IMR-90 (cell line): Measurements from ENCODE around the gene PKP3. TPM values are rescaled to one million over a fixed set of nuclear protein-coding genes. Genes with fewer than 3 reads are reported as not detected.

ENCODE experiments used
- ATAC-seq: fragments of 200-7000 bp; cut with Tn5 transposase; 2 replicates; pipeline ENCODE4 v1.9.1; 2020; ENCODE audit warnings: low read depth, mild to moderate bottlenecking, moderate library complexity
- BruUV-seq: library from RNA; stranded (reverse); fragments of 400-500 nt; replicated peaks from 2 replicates; lab custom pipeline; 2021; lab: Mats Ljungman, UMichigan
- CTCF ChIA-PET: fragments of 300-600 bp; formaldehyde crosslinking; extraction: SDS; loops from one replicate; lab custom pipeline; 2021; ENCODE audit warnings: antibody characterized with exemption; lab: Yijun Ruan, JAX
- POLR2A ChIA-PET: fragments of 300-600 bp; sonication (Branson Sonifier 250); formaldehyde crosslinking; loops from one replicate; lab custom pipeline; 2022; ENCODE audit warnings: antibody characterized with exemption; ENCODE audit not compliant: unreplicated experiment; lab: Charles Lee
- DNase-seq: peaks from one replicate; pipeline ENCODE4 v3.0.0; 2013
- H2AFZ ChIP-seq: replicated peaks from 2 replicates; pipeline ENCODE3; 2013; ENCODE audit warnings: low read length, mild to moderate bottlenecking; ENCODE audit not compliant: poor library complexity
- H2AK5ac ChIP-seq: 2 replicates; pipeline ENCODE4 v1.6.1; 2013; ENCODE audit warnings: low read depth, low read length, inconsistent platforms
- H2AK9ac ChIP-seq: replicated peaks from 2 replicates; pipeline ENCODE3; 2013; ENCODE audit warnings: mild to moderate bottlenecking, low read depth, low read length, moderate library complexity; ENCODE audit not compliant: poor library complexity
- H2BK120ac ChIP-seq: 2 replicates; pipeline ENCODE4 v1.6.1; 2013; ENCODE audit warnings: low read depth, low read length, inconsistent platforms
- H2BK15ac ChIP-seq: 3 replicates; pipeline ENCODE4 v1.6.1; 2013; ENCODE audit warnings: low read depth, low read length, inconsistent platforms
- H2BK20ac ChIP-seq: 2 replicates; pipeline ENCODE4 v1.6.1; 2013; ENCODE audit warnings: low read depth, mild to moderate bottlenecking, inconsistent platforms, low read length, moderate library complexity
- H2BK5ac ChIP-seq: 2 replicates; pipeline ENCODE4 v1.6.1; 2013; ENCODE audit warnings: mild to moderate bottlenecking, low read depth, low read length, inconsistent platforms; ENCODE audit not compliant: poor library complexity, severe bottlenecking
- H3K14ac ChIP-seq: replicated peaks from 2 replicates; pipeline ENCODE4 v1.6.1; 2013; ENCODE audit warnings: low read depth, low read length, inconsistent platforms
- H3K18ac ChIP-seq: 2 replicates; pipeline ENCODE4 v1.6.1; 2013; ENCODE audit warnings: low read depth, low read length, control low read depth
- H3K23ac ChIP-seq: 2 replicates; pipeline ENCODE4 v1.6.1; 2013; ENCODE audit warnings: low read depth, low read length, inconsistent platforms
- H3K27ac ChIP-seq: 2 replicates; pipeline ENCODE4 v1.5.1; 2013; ENCODE audit warnings: mild to moderate bottlenecking, control low read depth, low read length; ENCODE audit not compliant: insufficient read depth
- H3K27me3 ChIP-seq: 2 replicates; pipeline ENCODE4 v1.6.1; 2013; ENCODE audit warnings: low read length; ENCODE audit not compliant: control insufficient read depth, insufficient read depth
- H3K36me3 ChIP-seq: 2 replicates; pipeline ENCODE4 v1.6.1; 2013; ENCODE audit warnings: low read length, mixed read lengths; ENCODE audit not compliant: control insufficient read depth, insufficient read depth
- H3K4ac ChIP-seq: 2 replicates; pipeline ENCODE4 v1.6.1; 2013; ENCODE audit warnings: low read depth, low read length, inconsistent platforms
- H3K4me1 ChIP-seq: 2 replicates; pipeline ENCODE4 v1.6.1; 2013; ENCODE audit warnings: low read length, mixed read lengths; ENCODE audit not compliant: control insufficient read depth, insufficient read depth
- H3K4me2 ChIP-seq: 2 replicates; pipeline ENCODE4 v1.6.1; 2013; ENCODE audit warnings: low read depth, mild to moderate bottlenecking, control low read depth, low read length, moderate library complexity
- H3K4me3 ChIP-seq: 2 replicates; pipeline ENCODE4 v1.5.1; 2013; ENCODE audit warnings: low read depth, mild to moderate bottlenecking, control low read depth, low read length, moderate library complexity; ENCODE audit not compliant: insufficient read depth
- H3K56ac ChIP-seq: 2 replicates; pipeline ENCODE4 v1.6.1; 2013; ENCODE audit warnings: low read length, inconsistent platforms; ENCODE audit not compliant: insufficient read depth; ENCODE audit errors: extremely low read depth
- H3K79me1 ChIP-seq, 2 experiments: 2 replicates each; pipeline ENCODE4 v1.6.1; 2013; ENCODE audit warnings: low read length in 2 of 2, inconsistent platforms in 1 of 2, low read depth in 1 of 2
- H3K9ac ChIP-seq: 2 replicates; pipeline ENCODE4 v1.6.1; 2013; ENCODE audit warnings: low read depth, low read length, control low read depth
- H3K9me1 ChIP-seq: 2 replicates; pipeline ENCODE4 v1.6.1; 2013; ENCODE audit warnings: low read length, inconsistent platforms; ENCODE audit not compliant: insufficient read depth
- H3K9me3 ChIP-seq: 2 replicates; pipeline ENCODE4 v1.6.1; 2013; ENCODE audit warnings: low read length; ENCODE audit not compliant: control insufficient read depth, insufficient read depth
- H4K20me1 ChIP-seq: 2 replicates; pipeline ENCODE4 v1.6.1; 2013; ENCODE audit warnings: low read length, inconsistent platforms; ENCODE audit not compliant: insufficient read depth
- H4K5ac ChIP-seq: 2 replicates; pipeline ENCODE4 v1.6.1; 2013; ENCODE audit warnings: mild to moderate bottlenecking, low read depth, low read length, control low read depth
- H4K8ac ChIP-seq, 2 experiments: 2 replicates each; pipeline ENCODE4 v1.6.1; 2013; ENCODE audit warnings: low read depth in 2 of 2, low read length in 2 of 2, control low read depth in 1 of 2, inconsistent platforms in 1 of 2
- H4K91ac ChIP-seq: 2 replicates; pipeline ENCODE4 v1.6.1; 2013; ENCODE audit warnings: low read depth, low read length, inconsistent platforms; ENCODE audit not compliant: insufficient read depth
- CTCF ChIP-seq: conservative IDR thresholded peaks from 2 replicates; pipeline ENCODE4 v1.5.1; 2012; ENCODE audit warnings: mild to moderate bottlenecking, low read depth, low read length, improper control_type of control experiment
- FOS ChIP-seq: fragments of 150-350 bp; IDR thresholded peaks from 2 replicates; pipeline ENCODE4 v1.6.1; 2016; ENCODE audit warnings: low read depth, low read length
- MAZ ChIP-seq: IDR thresholded peaks from 2 replicates; pipeline ENCODE4 v1.6.1; 2012; ENCODE audit warnings: low read depth, mild to moderate bottlenecking, low read length, improper control_type of control experiment, moderate library complexity, borderline replicate concordance
- RAD21 ChIP-seq: IDR thresholded peaks from 2 replicates; pipeline ENCODE4 v1.6.1; 2012; ENCODE audit warnings: low read length, improper control_type of control experiment
- RFX5 ChIP-seq: IDR thresholded peaks from 2 replicates; pipeline ENCODE4 v1.8.0; 2012; ENCODE audit warnings: low read depth, mild to moderate bottlenecking, low read length, moderate library complexity
- WGBS, 2 experiments: methylation state at CpG; one replicate each; pipeline versions ENCODE4 v1.1.5 to v1.1.7; 2013; ENCODE audit warnings: missing lambda C conversion rate in 2 of 2; ENCODE audit not compliant: insufficient read length in 1 of 2; ENCODE audit errors: extremely low coverage in 2 of 2; 5-methylcytosine and 5-hydroxymethylcytosine counted together
- dilution Hi-C: fragments of 300-500 bp; cut with HindIII; formaldehyde crosslinking; loops from one replicate; pipeline ENCODE4 v1.14.3; 2018; ENCODE audit warnings: low sequenced_read_pairs; ENCODE audit not compliant: unreplicated experiment
- in situ Hi-C: fragments of 300-500 bp; cut with MboI; formaldehyde crosslinking; loops from 3 replicates; pipeline ENCODE4 v1.14.3; 2019; ENCODE audit warnings: low sequenced_read_pairs, inconsistent platforms, mixed read lengths
- intact Hi-C: fragments of 100-400 bp; cut with micrococcal nuclease; formaldehyde crosslinking; loops from 2 replicates; pipeline ENCODE4 v1.10.0; 2022
- polyA plus RNA-seq, 3 experiments: library from polyadenylated mRNA; depleted of rRNA; stranded (reverse); fragments of >200 nt; gene quantifications; 2 replicates each; pipeline ENCODE4 v1.2.3, GENCODE V29; 2012; ENCODE audit warnings: low replicate concordance in 1 of 3
- total RNA-seq: library from RNA; depleted of rRNA; stranded (reverse); fragments of >200 nt; gene quantifications from 2 replicates; pipeline ENCODE4 v1.2.3, GENCODE V29; 2012

PKP3 gene
- total and polyA plus RNA-seq, 2 of the 4 experiments (the other 2 are of a cell fraction): 1.5 to 2.2 TPM

GRCh38 chr11:453564-453963 lies 59.6 kb downstream of the PKP3 start:
- Histone ChIP-seq H2AK9ac (no peak overlapping the region), H2BK5ac (no peak overlapping the region), H3K18ac (no peak overlapping the region), H3K23ac (no peak overlapping the region), H3K27ac (no peak overlapping the region), H3K9me1 (0 out of 2 replicates have a peak, but pooled peaks cover 4% of the 10 kb centered on the region), H2AK5ac (no peak overlapping the region), H4K8ac (no peak overlapping the region), H4K20me1 (peaks cover 33% of the 10 kb centered on the region), H2BK15ac (no peak overlapping the region), H4K91ac (no peak overlapping the region), H3K4me2 (no peak overlapping the region), H3K27me3 (no peaks in the 10 kb centered on the region), H3K4ac (no peak overlapping the region), H3K9ac (no peak overlapping the region), H2AFZ (no peak overlapping the region), H2BK120ac (no peak overlapping the region), H4K5ac (no peak overlapping the region), H3K56ac (no peak overlapping the region), H3K4me1 (peaks cover 6% of the 10 kb centered on the region), H3K9me3 (no peaks in the 10 kb centered on the region), H3K4me3 (no peak overlapping the region), H3K14ac (no peak overlapping the region), H3K79me1 (peaks cover 12 to 77% of the 10 kb centered on the region in 2 experiments), H2BK20ac (no peak overlapping the region), H3K36me3 (peaks cover 23% of the 10 kb centered on the region)
- DNase-seq: no peak
- dilution Hi-C loops (no loop called here), in situ Hi-C loops (loop anchor here (10.0 kb wide), 1 partner anchor 149 kb away; the partner anchor contains the start of gene IFITM2), intact Hi-C loops (no loop called here)
- CTCF ChIA-PET: no interaction called here
- TF ChIP-seq RAD21: no peak
- no peak for TF ChIP-seq FOS
- no peak for TF ChIP-seq RFX5
- no peak for TF ChIP-seq MAZ
- no peak for TF ChIP-seq CTCF
- ATAC-seq: no peak
- no TSS peak for BruUV-seq
- POLR2A ChIA-PET: interaction anchor here (0.6 kb wide), 1 partner anchor 63 kb away, joined by 10 read pairs; no protein-coding TSS in a partner anchor
- WGBS, 2 experiments: 100% methylated on average over 1 of the region's 13 CpGs; no CpG with 5 or more reads in 1 of the 2 experiments
